ENCODE data around the gene ENO4.

Gene ENO4

GRCh38 chr10:116870949-116871348, 21.6 kb downstream of the ENO4 start:
- Histone ChIP-seq H2AFZ (ENCODE audit: low read depth, low read length, severe bottlenecking) (no peak overlapping the region), H3K79me2 (ENCODE audit: insufficient read depth, low read length) (no peaks in the 10 kb centered on the region), H3K9me2 (replicated peaks; ENCODE audit: insufficient read depth, low read length) (no peaks in the 10 kb centered on the region), H3F3A (ENCODE audit: insufficient read depth) (no peaks in the 10 kb centered on the region), H3K36me3 (ENCODE audit: low read length) (no peaks in the 10 kb centered on the region), H3K9me3 (ENCODE audit: insufficient read depth, low read length) (no peaks in the 10 kb centered on the region), H3K27me3 (ENCODE audit: low read length) (no peaks in the 10 kb centered on the region), H3K27ac (ENCODE audit: low read depth, low read length) (no peak overlapping the region), H3K9ac (ENCODE audit: low read length) (no peak overlapping the region), H3K4me2 (ENCODE audit: low read depth, low read length, poor library complexity, severe bottlenecking) (no peak overlapping the region), H4K20me1 (ENCODE audit: low read depth, low read length) (no peaks in the 10 kb centered on the region), H3K4me3 (ENCODE audit: insufficient read depth, low read length, poor library complexity, severe bottlenecking) (no peak overlapping the region)
- TF ChIP-seq CTCF (IDR thresholded peaks at IDR 0.05; ENCODE audit: insufficient read depth, low read length, poor library complexity, severe bottlenecking) (no peak), EZH2phosphoT487 (conservative IDR thresholded peaks at IDR 0.05; ENCODE audit: low read length) (no peak)

- no peaks in the 10 kb centered on the region for H3F3A ChIP-seq (ENCODE audit: insufficient read depth)
- H3K4me3 ChIP-seq (ENCODE audit: insufficient read depth, low read length, poor library complexity, severe bottlenecking): no peak overlapping the region
- H4K20me1 ChIP-seq (ENCODE audit: low read depth, low read length): no peaks in the 10 kb centered on the region
- H3K27ac ChIP-seq (ENCODE audit: low read depth, low read length): no peak overlapping the region
- H2AFZ ChIP-seq (ENCODE audit: low read depth, low read length, severe bottlenecking): no peak overlapping the region
- no peaks in the 10 kb centered on the region for H3K36me3 ChIP-seq (ENCODE audit: low read length)
- no peaks in the 10 kb centered on the region for H3K9me3 ChIP-seq (ENCODE audit: insufficient read depth, low read length)
- no peaks in the 10 kb centered on the region for H3K9me2 ChIP-seq (replicated peaks; ENCODE audit: insufficient read depth, low read length)
- no peak overlapping the region for H3K4me2 ChIP-seq (ENCODE audit: low read depth, low read length, poor library complexity, severe bottlenecking)
- H3K79me2 ChIP-seq (ENCODE audit: insufficient read depth, low read length): no peaks in the 10 kb centered on the region
- H3K27me3 ChIP-seq (ENCODE audit: low read length): no peaks in the 10 kb centered on the region
- H3K9ac ChIP-seq (ENCODE audit: low read length): no peak overlapping the region
- TF ChIP-seq EZH2phosphoT487 (conservative IDR thresholded peaks at IDR 0.05; ENCODE audit: low read length): no peak
- TF ChIP-seq CTCF (IDR thresholded peaks at IDR 0.05; ENCODE audit: insufficient read depth, low read length, poor library complexity, severe bottlenecking): no peak
Observed at GRCh38 chr10:116873134-116873533, 23.8 kb downstream of the ENO4 start.

GRCh38 chr10:116875897-116876296, 26.6 kb downstream of the ENO4 start:
- no peaks in the 10 kb centered on the region for H3K9me3 ChIP-seq (ENCODE audit: insufficient read depth, low read length)
- no peak overlapping the region for H3K4me2 ChIP-seq (ENCODE audit: low read depth, low read length, poor library complexity, severe bottlenecking)
- H3K9me2 ChIP-seq (replicated peaks; ENCODE audit: insufficient read depth, low read length): no peaks in the 10 kb centered on the region
- H3K36me3 ChIP-seq (ENCODE audit: low read length): no peaks in the 10 kb centered on the region
- no peaks in the 10 kb centered on the region for H3F3A ChIP-seq (ENCODE audit: insufficient read depth)
- no peak overlapping the region for H3K4me3 ChIP-seq (ENCODE audit: insufficient read depth, low read length, poor library complexity, severe bottlenecking)
- H3K79me2 ChIP-seq (ENCODE audit: insufficient read depth, low read length): no peaks in the 10 kb centered on the region
- H3K9ac ChIP-seq (ENCODE audit: low read length): no peak overlapping the region
- TF ChIP-seq CTCF (IDR thresholded peaks at IDR 0.05; ENCODE audit: insufficient read depth, low read length, poor library complexity, severe bottlenecking) (no peak), EZH2phosphoT487 (conservative IDR thresholded peaks at IDR 0.05; ENCODE audit: low read length) (no peak)
- H2AFZ ChIP-seq (ENCODE audit: low read depth, low read length, severe bottlenecking): no peak overlapping the region
- H3K27me3 ChIP-seq (ENCODE audit: low read length): no peaks in the 10 kb centered on the region
- no peak overlapping the region for H3K27ac ChIP-seq (ENCODE audit: low read depth, low read length)
- no peaks in the 10 kb centered on the region for H4K20me1 ChIP-seq (ENCODE audit: low read depth, low read length)
